HG03439 (cell line): ENCODE measurements around the gene NOX5.

Experiments used
- ATAC-seq: cut with Tn5 transposase; IDR thresholded peaks from one replicate; pipeline ENCODE4 v1.9.1; 2021; ENCODE audit warnings: mild to moderate bottlenecking, moderate library complexity; ENCODE audit not compliant: unreplicated experiment

The NOX5 gene

GRCh38 chr15:69017978-69018377, 3.5 kb downstream of the NOX5 start:
- ATAC-seq, result no peak

- no peak for ATAC-seq
Measured at GRCh38 chr15:69018951-69019350, 4.5 kb downstream of the NOX5 start.

DNA sequence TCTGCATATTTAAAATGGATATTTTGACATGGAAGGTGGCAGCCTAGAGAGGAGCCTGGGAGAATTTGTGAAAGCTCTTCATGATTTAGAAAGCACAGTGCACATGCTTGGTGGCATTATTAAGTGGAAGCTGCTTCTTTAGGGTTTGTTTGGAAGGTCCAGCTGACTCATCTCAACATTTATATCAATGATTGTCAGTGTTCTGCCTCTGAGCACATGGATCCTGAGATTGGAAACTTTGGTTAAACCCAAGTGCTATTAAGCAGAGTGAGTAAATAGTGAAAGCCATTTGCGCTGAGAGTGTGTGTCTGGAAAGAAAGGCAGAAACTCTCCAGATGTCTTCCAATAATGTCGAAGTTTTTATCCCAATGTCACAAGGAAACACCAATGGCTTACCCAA, 7.4 kb downstream of the NOX5 start:
- no peak for ATAC-seq

DNA sequence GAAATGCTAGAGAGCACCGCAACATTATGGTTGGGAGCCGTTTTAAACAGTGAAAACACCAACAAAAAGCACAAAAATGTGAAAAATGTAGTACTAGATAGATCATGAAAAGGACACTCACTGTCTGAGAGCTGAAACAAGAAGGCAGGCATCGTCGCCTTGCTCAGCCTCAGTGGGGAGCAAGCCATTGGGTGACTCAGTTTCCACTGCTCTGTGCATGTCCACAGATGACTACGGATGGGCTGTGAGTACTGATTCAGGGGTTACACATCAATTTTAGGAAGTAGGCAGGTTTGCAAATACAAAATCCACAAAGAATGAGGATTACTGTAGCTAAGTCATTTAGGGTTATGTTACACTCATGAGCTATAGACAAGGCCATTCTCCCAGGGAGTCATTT, 10.8 kb downstream of the NOX5 start:
- no peak for ATAC-seq

GRCh38 chr15:69026355-69026754, 11.9 kb downstream of the NOX5 start:
- no peak for ATAC-seq

DNA sequence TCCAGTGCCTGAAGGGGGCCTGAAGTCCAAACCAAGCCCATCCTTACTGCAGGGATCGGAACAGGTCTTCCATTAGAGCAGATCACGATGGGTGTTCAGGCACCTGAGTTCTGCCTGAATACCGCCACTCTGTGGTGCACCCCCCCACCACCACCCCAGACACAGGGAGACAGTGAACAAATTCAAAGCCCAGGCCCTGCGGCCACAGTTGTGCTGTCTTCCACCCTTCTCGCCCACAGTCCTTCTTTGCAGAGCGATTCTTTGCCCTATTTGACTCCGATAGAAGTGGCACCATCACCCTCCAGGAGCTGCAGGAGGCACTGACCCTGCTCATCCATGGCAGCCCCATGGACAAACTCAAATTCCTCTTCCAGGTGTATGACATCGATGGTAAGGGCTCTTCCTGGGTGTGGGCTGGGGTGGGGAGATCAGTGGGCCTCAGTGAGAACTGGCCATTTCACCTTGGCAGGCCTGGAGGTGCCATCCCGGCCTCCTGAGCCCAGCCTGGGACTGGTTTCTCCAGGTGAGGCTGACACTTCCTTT, 13.6 kb downstream of the NOX5 start:
- ATAC-seq, result no peak

GRCh38 chr15:69031013-69032001, 16.8 kb downstream of the NOX5 start:
- no peak for ATAC-seq

- no peak for ATAC-seq
Measured at GRCh38 chr15:69032031-69032430, 17.5 kb downstream of the NOX5 start.

- no peak for ATAC-seq
Measured at GRCh38 chr15:69032703-69033373, 18.3 kb downstream of the NOX5 start.

DNA sequence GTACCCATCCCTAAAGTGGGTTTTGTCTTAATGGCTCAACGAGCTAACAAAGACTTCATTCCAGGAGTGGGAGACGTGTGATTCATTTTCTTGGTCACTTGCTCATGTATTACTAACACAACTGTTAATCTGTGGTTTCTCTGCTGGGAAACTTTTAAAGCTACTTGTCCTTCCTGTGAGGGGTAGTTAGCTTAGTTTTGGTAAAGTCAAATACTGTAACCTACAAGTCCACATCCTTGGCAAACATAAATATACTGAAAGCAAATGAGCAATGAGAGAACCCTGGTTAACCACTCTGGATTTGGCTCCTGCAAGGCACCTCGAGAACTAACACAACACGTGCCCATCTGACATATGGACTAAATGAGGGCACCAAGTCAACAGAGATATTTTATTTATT, 19.9 kb downstream of the NOX5 start:
- ATAC-seq, result no peak

DNA sequence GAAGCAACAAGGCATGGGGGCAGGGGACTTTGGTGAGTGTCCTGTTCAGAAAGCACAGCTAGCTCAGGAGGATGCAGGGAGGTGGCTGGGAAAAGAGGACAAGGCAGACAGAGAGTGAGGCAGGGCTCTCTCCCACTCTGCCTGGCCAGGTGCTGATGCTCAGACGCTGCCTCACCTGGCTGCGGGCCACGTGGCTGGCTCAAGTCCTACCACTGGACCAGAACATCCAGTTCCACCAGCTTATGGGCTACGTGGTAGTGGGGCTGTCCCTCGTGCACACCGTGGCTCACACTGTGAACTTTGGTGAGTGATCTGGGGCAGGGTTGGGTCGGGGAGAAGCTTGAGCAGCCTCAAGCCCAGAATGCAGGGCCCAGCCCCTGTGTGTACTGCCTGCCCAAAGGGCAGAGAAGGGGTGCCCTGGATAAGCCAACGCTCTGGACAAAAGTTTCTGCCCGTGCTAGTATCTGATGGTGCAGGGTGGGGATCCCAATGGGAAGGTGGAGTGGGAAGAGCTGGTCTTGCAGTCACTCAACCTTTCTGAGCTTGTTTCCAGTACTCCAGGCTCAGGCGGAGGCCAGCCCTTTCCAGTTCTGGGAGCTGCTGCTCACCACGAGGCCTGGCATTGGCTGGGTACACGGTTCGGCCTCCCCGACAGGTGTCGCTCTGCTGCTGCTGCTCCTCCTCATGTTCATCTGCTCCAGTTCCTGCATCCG, 20.9 kb downstream of the NOX5 start:
- no peak for ATAC-seq

- ATAC-seq, result no peak
Measured at GRCh38 chr15:69035918-69036258, 21.4 kb downstream of the NOX5 start.

- ATAC-seq, result no peak
Measured at GRCh38 chr15:69036826-69037225, 22.3 kb downstream of the NOX5 start.

GRCh38 chr15:69037482-69037881, 23.0 kb downstream of the NOX5 start:
- ATAC-seq, result no peak

- no peak for ATAC-seq
Measured at GRCh38 chr15:69037977-69038376, 23.5 kb downstream of the NOX5 start.

- ATAC-seq, result no peak
Measured at GRCh38 chr15:69038508-69038907, 24.0 kb downstream of the NOX5 start.

GRCh38 chr15:69039516-69040225, 25.2 kb downstream of the NOX5 start:
- ATAC-seq, result no peak

DNA sequence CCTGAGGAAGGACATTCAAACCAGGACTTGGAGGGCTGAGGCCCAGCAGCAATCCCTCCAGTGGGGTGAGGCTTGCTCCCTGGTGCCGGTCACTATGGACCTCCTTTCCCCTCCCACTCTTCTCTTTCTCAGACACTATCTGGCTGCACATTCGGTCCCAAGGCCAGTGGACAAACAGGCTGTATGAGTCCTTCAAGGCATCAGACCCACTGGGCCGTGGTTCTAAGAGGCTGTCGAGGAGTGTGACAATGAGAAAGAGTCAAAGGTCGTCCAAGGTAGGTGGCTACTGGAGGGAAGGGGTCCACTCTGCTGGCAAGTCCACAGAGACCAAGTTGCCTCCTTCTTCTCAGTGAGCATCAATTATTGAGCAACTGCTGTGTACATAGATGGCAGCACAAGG, 28.0 kb downstream of the NOX5 start:
- ATAC-seq, result no peak

GRCh38 chr15:69045802-69046201, 31.3 kb downstream of the NOX5 start:
- no peak for ATAC-seq

- no peak for ATAC-seq
Measured at GRCh38 chr15:69046781-69047180, 32.3 kb downstream of the NOX5 start.

GRCh38 chr15:69049976-69050375, 35.5 kb downstream of the NOX5 start:
- ATAC-seq, result no peak
